HepG2 (cell line): Measurements from ENCODE around the gene CUL9. TPM values are rescaled to one million over a fixed set of nuclear protein-coding genes. Genes with fewer than 3 reads are reported as not detected.

Source experiments
- BCL6 ChIP-seq: IDR thresholded peaks from 2 replicates; pipeline ENCODE4 v1.6.1; 2016; ENCODE audit warnings: missing genetic modification reagents, missing compliant biosample characterization
- EP300 ChIP-seq, 3 experiments: sonication (generic) in 1 of 3; formaldehyde crosslinking in 1 of 3; IDR thresholded peaks; 2 replicates each; pipeline versions ENCODE4 v1.5.1 to v1.6.1; 2011 to 2020; ENCODE audit warnings: low read depth in 2 of 3, low read length in 2 of 3, borderline replicate concordance in 1 of 3, improper control_type of control experiment in 1 of 3, mild to moderate bottlenecking in 1 of 3, missing genetic modification reagents in 1 of 3, moderate library complexity in 1 of 3
- GABPA ChIP-seq, 2 experiments: IDR thresholded peaks; 2 replicates each; pipeline ENCODE4 v1.6.1; 2011 to 2016; ENCODE audit warnings: low read depth in 2 of 2, low read length in 1 of 2, missing biosample characterization in 1 of 2, missing genetic modification characterization in 1 of 2
- HES4 ChIP-seq: sonication (generic); formaldehyde crosslinking; IDR thresholded peaks from 2 replicates; pipeline ENCODE4 v1.9.0; 2021; ENCODE audit warnings: mild to moderate bottlenecking, missing genetic modification reagents, borderline replicate concordance
- IRX3 ChIP-seq: sonication (generic); formaldehyde crosslinking; IDR thresholded peaks from 2 replicates; pipeline ENCODE4 v1.8.1; 2023; ENCODE audit warnings: mild to moderate bottlenecking, low read depth, missing genetic modification reagents, borderline replicate concordance
- RFX5 ChIP-seq: IDR thresholded peaks from 2 replicates; pipeline ENCODE4 v1.6.1; 2011; ENCODE audit warnings: low read depth, low read length, improper control_type of control experiment
- SMC3 ChIP-seq: IDR thresholded peaks from 2 replicates; pipeline ENCODE4 v1.6.1; 2011; ENCODE audit warnings: low read length, improper control_type of control experiment
- SOX13 ChIP-seq, 3 experiments: fragments of 450-650 bp in 1 of 3; sonication (generic) in 1 of 3; formaldehyde crosslinking in 1 of 3; IDR thresholded peaks in 2 of 3; conservative IDR thresholded peaks in 1 of 3; 2 replicates each; pipeline versions ENCODE4 v1.5.0 to v1.6.1; 2016 to 2020; ENCODE audit warnings: antibody characterized with exemption in 1 of 3, mild to moderate bottlenecking in 1 of 3, missing compliant biosample characterization in 1 of 3, missing genetic modification reagents in 1 of 3, moderate library complexity in 1 of 3
- SOX6 ChIP-seq, 2 experiments: fragments of 450-650 bp in 1 of 2; sonication (generic) in 1 of 2; formaldehyde crosslinking in 1 of 2; IDR thresholded peaks; 2 replicates each; pipeline versions ENCODE4 v1.4.0 to v1.6.1; 2017 to 2020; ENCODE audit warnings: antibody characterized with exemption in 1 of 2, mild to moderate bottlenecking in 1 of 2, missing genetic modification reagents in 1 of 2
- TBL1XR1 ChIP-seq: fragments of 150-350 bp; IDR thresholded peaks from 2 replicates; pipeline ENCODE4 v1.6.1; 2014; ENCODE audit warnings: borderline replicate concordance, low read length; ENCODE audit not compliant: partially characterized antibody
- ZNF138 ChIP-seq: sonication (generic); formaldehyde crosslinking; IDR thresholded peaks from 2 replicates; pipeline ENCODE4 v1.5.0; 2020; ENCODE audit warnings: mild to moderate bottlenecking, low read depth, missing genetic modification reagents
- ZNF33B ChIP-seq: sonication (generic); formaldehyde crosslinking; IDR thresholded peaks from 2 replicates; pipeline ENCODE4 v1.5.1; 2020; ENCODE audit warnings: mild to moderate bottlenecking, missing genetic modification reagents
- ZNF569 ChIP-seq: sonication (generic); formaldehyde crosslinking; IDR thresholded peaks from 2 replicates; pipeline ENCODE4 v1.5.0; 2020; ENCODE audit warnings: mild to moderate bottlenecking, missing genetic modification reagents, moderate library complexity, borderline replicate concordance
- ZNF746 ChIP-seq: sonication (generic); formaldehyde crosslinking; IDR thresholded peaks from 2 replicates; pipeline ENCODE4 v1.8.0; 2022; ENCODE audit warnings: mild to moderate bottlenecking, missing genetic modification reagents
- ZNF782 ChIP-seq: sonication (generic); formaldehyde crosslinking; IDR thresholded peaks from 2 replicates; pipeline ENCODE4 v1.4.0; 2020; ENCODE audit warnings: missing genetic modification reagents, mild to moderate bottlenecking, borderline replicate concordance
- ZSCAN29 ChIP-seq: sonication (generic); formaldehyde crosslinking; conservative IDR thresholded peaks from 2 replicates; pipeline ENCODE4 v1.4.0; 2020; ENCODE audit warnings: mild to moderate bottlenecking, missing genetic modification reagents
- polyA plus RNA-seq, 8 experiments: library from polyadenylated mRNA; depleted of rRNA in 3 of 8; stranded (reverse) in 7 of 8; unstranded in 1 of 8; fragments of >200 nt; fragmentation: Illumina TruSeq in 4 of 8; extraction: Trizol in 4 of 8; gene quantifications; 2 replicates each; pipeline versions ENCODE4 v1.2.1 to v1.2.3, GENCODE V29; 2011 to 2016; ENCODE audit warnings: low read depth in 4 of 8, missing spikeins in 1 of 8, mixed read lengths in 1 of 8; ENCODE audit not compliant: insufficient read depth in 1 of 8
- total RNA-seq, 5 experiments: library from RNA; depleted of rRNA; stranded (reverse); fragments of >200 nt; fragmentation: Illumina TruSeq; extraction: Trizol; gene quantifications; 2 replicates each; pipeline ENCODE4 v1.2.3, GENCODE V29; 2016; ENCODE audit warnings: low read depth in 1 of 5
- TF ChIP-seq, protein P1 (sequence below): sonication (generic); formaldehyde crosslinking; IDR thresholded peaks from 2 replicates; pipeline ENCODE4 v1.5.0; 2020; ENCODE audit warnings: missing genetic modification reagents

The CUL9 gene
- total and polyA plus RNA-seq, 2 of the 13 experiments (the other 11 are each of a cell fraction or from before 2014, with no cell fraction given) = 11.4 to 13.7 TPM

DNA sequence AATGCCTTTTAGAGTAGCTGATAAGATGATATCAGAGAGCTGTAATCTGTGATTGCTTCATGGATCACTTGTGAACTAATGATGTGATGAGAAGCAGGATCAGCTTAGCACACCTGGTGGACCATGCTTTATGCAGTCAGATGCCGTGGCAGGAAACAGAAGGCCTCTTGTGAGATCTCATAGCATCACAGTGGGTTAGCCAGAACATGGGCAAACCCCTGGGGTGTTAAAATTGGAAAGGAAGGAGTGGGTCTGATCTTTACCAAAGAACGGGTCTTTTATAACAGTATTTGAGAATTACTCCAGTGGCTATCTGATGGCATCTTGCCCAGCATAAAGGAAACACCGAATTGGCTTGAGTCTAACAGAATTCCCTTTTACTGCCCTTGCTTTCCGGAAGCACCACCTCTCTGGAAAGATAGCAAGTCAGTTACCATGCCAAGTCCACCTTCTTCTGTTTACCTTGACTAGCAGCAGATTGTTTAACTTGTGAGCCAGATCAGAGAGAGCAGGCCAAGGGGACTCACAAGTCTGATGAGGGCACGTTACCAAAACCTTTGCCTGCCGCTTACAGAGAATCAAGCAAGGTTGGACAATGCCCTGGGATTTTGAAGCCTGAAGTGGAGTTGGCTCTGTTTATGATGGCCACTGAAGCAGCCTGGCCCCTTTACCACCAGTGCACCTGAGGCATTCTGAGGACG lies 31.8 kb upstream of the CUL9 start (continued):
- TF ChIP-seq HES4 (CRISPR knock-in tag) (no peak), RFX5 (no peak), ZNF746 (CRISPR knock-in tag) (no peak), GABPA (IDR thresholded peaks at IDR 0.05; ENCODE audit: low read depth, low read length) (no peak), GABPA (CRISPR knock-in tag; IDR thresholded peaks at IDR 0.05; ENCODE audit: low read depth) (peak; percentile 46), SOX13 (IDR thresholded peaks at IDR 0.05) (no peak), SOX13 (CRISPR knock-in tag; conservative IDR thresholded peaks at IDR 0.05 in 1 of 2, IDR thresholded peaks at IDR 0.05 in 1 of 2) (peak in 1 of 2 experiments; percentile 74; a peak in 2 of 4 replicates), ZNF138 (CRISPR knock-in tag) (no peak), ZNF33B (no peak), IRX3 (no peak), ZNF782 (CRISPR knock-in tag) (no peak), SOX6 (IDR thresholded peaks at IDR 0.05) (no peak), SOX6 (CRISPR knock-in tag; IDR thresholded peaks at IDR 0.05) (peak; percentile 73), TBL1XR1 (no peak), ZNF569 (CRISPR knock-in tag) (no peak), BCL6 (0 out of 2 replicates have a peak, but pooled peaks have one; percentile 17), SMC3 (no peak; the same call in 1 of the 2 replicates), EP300 (IDR thresholded peaks at IDR 0.05; ENCODE audit: low read depth in 2 of 2, low read length in 2 of 2) (peak in 1 of 2 experiments; percentile 45; a peak in 1 of 4 replicates), EP300 (CRISPR knock-in tag; IDR thresholded peaks at IDR 0.05; ENCODE audit: borderline replicate concordance) (peak; percentile 11; the same call in 1 of the 2 replicates), ZSCAN29 (no peak)
- TF ChIP-seq, protein P1, sequence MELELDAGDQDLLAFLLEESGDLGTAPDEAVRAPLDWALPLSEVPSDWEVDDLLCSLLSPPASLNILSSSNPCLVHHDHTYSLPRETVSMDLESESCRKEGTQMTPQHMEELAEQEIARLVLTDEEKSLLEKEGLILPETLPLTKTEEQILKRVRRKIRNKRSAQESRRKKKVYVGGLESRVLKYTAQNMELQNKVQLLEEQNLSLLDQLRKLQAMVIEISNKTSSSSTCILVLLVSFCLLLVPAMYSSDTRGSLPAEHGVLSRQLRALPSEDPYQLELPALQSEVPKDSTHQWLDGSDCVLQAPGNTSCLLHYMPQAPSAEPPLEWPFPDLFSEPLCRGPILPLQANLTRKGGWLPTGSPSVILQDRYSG (CRISPR knock-in tag) = no peak
- TF ChIP-seq, all 625 proteins: peak for 97
